B cell (primary cell): Measurements from ENCODE around the gene GFPT2. TPM values are rescaled to one million over a fixed set of nuclear protein-coding genes. Genes with fewer than 3 reads are reported as not detected.

Experiments used
- ATAC-seq: fragments of 200-7000 bp; cut with Tn5 transposase; one replicate; pipeline ENCODE4 v1.10.0; 2021; ENCODE audit warnings: low read depth, mild to moderate bottlenecking, moderate number of reproducible peaks, moderate library complexity
- CTCF ChIA-PET: fragments of 350-600 bp; sonication (Branson Sonifier 250); formaldehyde crosslinking; loops from one replicate; lab custom pipeline; 2021; ENCODE audit warnings: antibody characterized with exemption, inconsistent platforms; lab: Charles Lee
- POLR2A ChIA-PET: fragments of 350-600 bp; sonication (Branson Sonifier 250); formaldehyde crosslinking; loops from one replicate; lab custom pipeline; 2021; ENCODE audit warnings: antibody characterized with exemption; lab: Charles Lee
- DNase-seq: peaks from one replicate; pipeline ENCODE4 v3.0.0; 2013
- H2AFZ ChIP-seq: 2 replicates; pipeline ENCODE4 v1.6.1; 2012; ENCODE audit warnings: mild to moderate bottlenecking, low read depth, low read length; ENCODE audit not compliant: insufficient read depth, poor library complexity, severe bottlenecking
- H3K27ac ChIP-seq, 2 donors: 1 replicate in 1 of 2; 2 replicates in 1 of 2; pipeline ENCODE4 v1.5.1; 2012 to 2013; ENCODE audit warnings: low read length in 2 of 2, mild to moderate bottlenecking in 2 of 2, moderate library complexity in 1 of 2
- H3K27me3 ChIP-seq, 4 experiments: fragments of 200-600 bp in 1 of 4; sonication (generic) in 1 of 4; replicated peaks in 1 of 4; 1 replicate in 2 of 4; 2 replicates in 2 of 4; pipeline versions ENCODE4 v1.6.1 to v1.7.0; 2013 to 2016; ENCODE audit warnings: low read length in 3 of 4, mild to moderate bottlenecking in 2 of 4, mixed read lengths in 1 of 4, moderate library complexity in 1 of 4; ENCODE audit not compliant: insufficient read depth in 4 of 4, control insufficient read depth in 3 of 4; ENCODE audit errors: control extremely low read depth in 1 of 4
- H3K36me3 ChIP-seq, 2 experiments: replicated peaks in 1 of 2; 1 replicate in 1 of 2; 2 replicates in 1 of 2; pipeline versions ENCODE4 v1.6.1 to v1.7.1; 2013; ENCODE audit warnings: low read length in 1 of 2; ENCODE audit not compliant: insufficient read depth in 2 of 2, control insufficient read depth in 1 of 2; ENCODE audit errors: control extremely low read depth in 1 of 2, extremely low read depth in 1 of 2
- H3K4me1 ChIP-seq, 2 donors: fragments of 200-600 bp in 1 of 2; sonication (generic) in 1 of 2; 1 replicate in 1 of 2; 2 replicates in 1 of 2; pipeline versions ENCODE4 v1.5.1 to v1.6.1; 2013 to 2017; ENCODE audit warnings: low read length in 2 of 2; ENCODE audit not compliant: control insufficient read depth in 2 of 2, insufficient read depth in 2 of 2
- H3K4me2 ChIP-seq: replicated peaks from 2 replicates; pipeline ENCODE3; 2012; ENCODE audit warnings: mild to moderate bottlenecking, low read depth, low read length; ENCODE audit not compliant: poor library complexity, severe bottlenecking
- H3K4me3 ChIP-seq, 5 experiments: fragments of 200-600 bp in 1 of 5; sonication (generic) in 1 of 5; 1 replicate in 3 of 5; 2 replicates in 2 of 5; pipeline versions ENCODE4 v1.5.1 to v1.7.0; 2011 to 2016; ENCODE audit warnings: low read length in 4 of 5, mild to moderate bottlenecking in 4 of 5, low read depth in 2 of 5, control low read depth in 1 of 5, moderate library complexity in 1 of 5; ENCODE audit not compliant: insufficient read depth in 1 of 5; ENCODE audit errors: control extremely low read depth in 1 of 5, extremely low read depth in 1 of 5
- H3K79me2 ChIP-seq: fragments of 200-600 bp; sonication (generic); one replicate; pipeline ENCODE4 v1.6.0; 2016; ENCODE audit warnings: low read length; ENCODE audit not compliant: control insufficient read depth, insufficient read depth
- H3K9ac ChIP-seq: fragments of 200-600 bp; sonication (generic); 2 replicates; pipeline ENCODE4 v1.6.1; 2017; ENCODE audit warnings: mild to moderate bottlenecking, low read length, moderate library complexity
- H3K9me3 ChIP-seq, 3 donors: one replicate each; pipeline versions ENCODE4 v1.6.1 to v1.7.1; 2013; ENCODE audit warnings: low read length in 2 of 3; ENCODE audit not compliant: control insufficient read depth in 2 of 3, insufficient read depth in 1 of 3; ENCODE audit errors: control extremely low read depth in 1 of 3
- H4K20me1 ChIP-seq: 2 replicates; pipeline ENCODE4 v1.6.0; 2012; ENCODE audit warnings: mild to moderate bottlenecking, low read length; ENCODE audit not compliant: insufficient read depth, control insufficient read depth, poor library complexity, severe bottlenecking
- H3K27ac Mint-ChIP-seq: one replicate; pipeline ENCODE4 v1.8.0; 2021; ENCODE audit warnings: mixed read lengths
- H3K27me3 Mint-ChIP-seq: one replicate; pipeline ENCODE4 v1.8.0; 2021; ENCODE audit warnings: mixed read lengths
- H3K4me1 Mint-ChIP-seq: one replicate; pipeline ENCODE4 v1.8.0; 2021; ENCODE audit warnings: mixed read lengths
- H3K4me3 Mint-ChIP-seq: one replicate; pipeline ENCODE4 v1.8.0; 2021; ENCODE audit warnings: mixed read lengths
- H3K9me3 Mint-ChIP-seq: one replicate; pipeline ENCODE4 v1.8.0; 2022; ENCODE audit warnings: mixed read lengths; ENCODE audit not compliant: insufficient read depth
- CTCF ChIP-seq: fragments of 200-600 bp; IDR thresholded peaks from one replicate; pipeline ENCODE4 v1.8.0; 2022; ENCODE audit warnings: antibody characterized with exemption, mild to moderate bottlenecking
- EZH2 ChIP-seq: IDR thresholded peaks from 2 replicates; pipeline ENCODE4 v1.6.1; 2012; ENCODE audit warnings: borderline replicate concordance, low read depth, mild to moderate bottlenecking, moderate library complexity, low read length; ENCODE audit not compliant: insufficient read depth, poor library complexity, severe bottlenecking
- WGBS: methylation state at CpG from one replicate; pipeline ENCODE4 v1.1.5; 2013; ENCODE audit warnings: missing lambda C conversion rate; ENCODE audit not compliant: insufficient coverage; 5-methylcytosine and 5-hydroxymethylcytosine counted together
- intact Hi-C: fragments of 100-400 bp; cut with micrococcal nuclease; formaldehyde crosslinking; loops from one replicate; pipeline ENCODE4 v1.10.0; 2022
- polyA plus RNA-seq: library from polyadenylated mRNA; depleted of rRNA; stranded (reverse); fragments of >200 nt; gene quantifications from 2 replicates; pipeline ENCODE4 v1.2.3, GENCODE V29; 2012
- total RNA-seq, 2 donors: library from RNA; stranded (reverse); fragments of 120-200 nt in 1 of 2; gene quantifications; 1 replicate in 1 of 2; 2 replicates in 1 of 2; pipeline versions ENCODE4 v1.2.3 to v1.2.4, GENCODE V29; 2013 to 2022

GFPT2 gene
- total and polyA plus RNA-seq, 2 donors (not counting 1 experiment from before 2014, with no cell fraction given): 0.03 to 2.8 TPM

- no peak overlapping the region for H3K4me3 ChIP-seq
- Mint-ChIP-seq H3K4me3 (no peak overlapping the region), H3K27ac (no peak overlapping the region), H3K9me3 (no peaks in the 10 kb centered on the region), H3K4me1 (no peaks in the 10 kb centered on the region), H3K27me3 (peaks cover 28% of the 10 kb centered on the region)
- intact Hi-C loops: no loop called here
- H3K9me3 ChIP-seq: no peaks in the 10 kb centered on the region
- H3K79me2 ChIP-seq: no peaks in the 10 kb centered on the region
- H3K36me3 ChIP-seq: no peaks in the 10 kb centered on the region
- H2AFZ ChIP-seq: no peak overlapping the region
- ChIA-PET POLR2A (no interaction called here), CTCF (interaction anchor here (3.5 kb wide), 1 partner anchor 20 kb away, joined by 13 read pairs; no protein-coding TSS in a partner anchor)
- ATAC-seq (no peak), DNase-seq (no peak)
- no peaks in the 10 kb centered on the region for H3K4me1 ChIP-seq
- 89% methylated on average over 13 of the region's 15 CpGs for WGBS
- no peaks in the 10 kb centered on the region for H4K20me1 ChIP-seq
- H3K9ac ChIP-seq: no peak overlapping the region
- peaks cover 0 to 8% (median 0%) of the 10 kb centered on the region in 4 experiments for H3K27me3 ChIP-seq
- no peak overlapping the region for H3K27ac ChIP-seq
- H3K4me2 ChIP-seq: no peak overlapping the region
- TF ChIP-seq EZH2: no peak
- no peak for TF ChIP-seq CTCF
Measured at GRCh38 chr5:180334751-180335613, 18.2 kb downstream of the GFPT2 start.

- Histone ChIP-seq H3K9me3 (no peaks in the 10 kb centered on the region), H3K27ac (no peak overlapping the region), H3K36me3 (no peaks in the 10 kb centered on the region), H3K79me2 (no peaks in the 10 kb centered on the region), H2AFZ (no peak overlapping the region), H4K20me1 (no peaks in the 10 kb centered on the region), H3K4me2 (no peak overlapping the region), H3K4me3 (no peak overlapping the region), H3K27me3 (peaks cover 0 to 8% (median 0%) of the 10 kb centered on the region in 4 experiments), H3K9ac (no peak overlapping the region), H3K4me1 (no peaks in the 10 kb centered on the region)
- 70% methylated on average over 6 of the region's 6 CpGs for WGBS
- Mint-ChIP-seq H3K27ac (no peak overlapping the region), H3K9me3 (no peaks in the 10 kb centered on the region), H3K27me3 (peaks cover 23% of the 10 kb centered on the region), H3K4me1 (no peaks in the 10 kb centered on the region), H3K4me3 (no peak overlapping the region)
- ChIA-PET CTCF (interaction anchor here (3.5 kb wide), 1 partner anchor 19 kb away, joined by 13 read pairs; no protein-coding TSS in a partner anchor), POLR2A (no interaction called here)
- no peak for ATAC-seq
- intact Hi-C loops: no loop called here
- TF ChIP-seq CTCF: no peak
- no peak for DNase-seq
Measured at GRCh38 chr5:180334176-180334575, 19.0 kb downstream of the GFPT2 start.
